GM21576 (cell line): ENCODE results near the gene NOL7.
A peak's percentile ranks its signal among the peaks of the same experiment; 100 is the strongest.

Experiments
- ATAC-seq: cut with Tn5 transposase; IDR thresholded peaks from one replicate; pipeline ENCODE4 v1.9.1; 2021; ENCODE audit warnings: mild to moderate bottlenecking, moderate library complexity; ENCODE audit not compliant: unreplicated experiment

The NOL7 gene

GRCh38 chr6:13649393-13649792 is 34.3 kb downstream of the NOL7 start:
- ATAC-seq, result no peak

GRCh38 chr6:13653296-13653695 is 38.2 kb downstream of the NOL7 start:
- ATAC-seq, result no peak

GRCh38 chr6:13654496-13654895 is 39.4 kb downstream of the NOL7 start:
- ATAC-seq, result no peak

- ATAC-seq, result no peak
These were observed 40.6 kb downstream of the NOL7 start for GRCh38 chr6:13655700-13656099.

GRCh38 chr6:13660273-13660672 is 45.1 kb downstream of the NOL7 start:
- ATAC-seq, result no peak

GRCh38 chr6:13660893-13661292 is 45.8 kb downstream of the NOL7 start:
- no peak for ATAC-seq

GRCh38 chr6:13661647-13662046 is 46.5 kb downstream of the NOL7 start:
- ATAC-seq, result no peak

- ATAC-seq, result no peak
These were observed 47.7 kb downstream of the NOL7 start for GRCh38 chr6:13662651-13663334.

GRCh38 chr6:13663986-13664385 is 48.9 kb downstream of the NOL7 start:
- ATAC-seq, result no peak

- ATAC-seq, result no peak
These were observed 49.7 kb downstream of the NOL7 start for GRCh38 chr6:13664703-13665352.

GRCh38 chr6:13666194-13667105 is 51.3 kb downstream of the NOL7 start:
- no peak for ATAC-seq

- no peak for ATAC-seq
These were observed 52.5 kb downstream of the NOL7 start for GRCh38 chr6:13667655-13668054.

GRCh38 chr6:13668291-13668928 is 53.3 kb downstream of the NOL7 start:
- ATAC-seq, result peak; percentile 58

- no peak for ATAC-seq
These were observed 54.3 kb downstream of the NOL7 start for GRCh38 chr6:13669476-13669875.
